Neural cell (in vitro differentiated cells): ENCODE data around the gene STAP2. TPM values are rescaled to one million over a fixed set of nuclear protein-coding genes. Genes with fewer than 3 reads are reported as not detected.

Source experiments
- H2AFZ ChIP-seq: fragments of 200-600, 300-800 bp; sonication (generic), shearing (Covaris generic); 2 replicates; pipeline ENCODE4 v1.6.0; 2014; ENCODE audit warnings: low read depth, mild to moderate bottlenecking, antibody characterized with exemption, low read length, moderate library complexity
- H3F3A ChIP-seq: fragments of 200-600 bp; shearing (Covaris generic); 2 replicates; pipeline ENCODE4 v1.6.1; 2016; ENCODE audit warnings: mild to moderate bottlenecking, moderate library complexity, mixed read lengths, antibody characterized with exemption, low read length; ENCODE audit not compliant: insufficient read depth, poor library complexity, severe bottlenecking
- H3K27ac ChIP-seq: fragments of 200-600, 300-800 bp; sonication (generic), shearing (Covaris generic); 2 replicates; pipeline ENCODE4 v1.5.1; 2014; ENCODE audit warnings: mild to moderate bottlenecking, low read length, moderate library complexity
- H3K27me3 ChIP-seq: fragments of 300-800, 200-600 bp; sonication (generic), shearing (Covaris generic); 2 replicates; pipeline ENCODE4 v1.6.0; 2014; ENCODE audit warnings: mild to moderate bottlenecking, low read depth, low read length, moderate library complexity; ENCODE audit not compliant: insufficient read depth
- H3K36me3 ChIP-seq: fragments of 300-800, 200-600 bp; sonication (generic), shearing (Covaris generic); 2 replicates; pipeline ENCODE4 v1.5.1; 2014; ENCODE audit warnings: mild to moderate bottlenecking, antibody characterized with exemption, low read length, moderate library complexity; ENCODE audit not compliant: insufficient read depth
- H3K4me2 ChIP-seq: fragments of 300-800, 200-600 bp; sonication (generic), shearing (Covaris generic); 2 replicates; pipeline ENCODE4 v1.6.0; 2014; ENCODE audit warnings: mild to moderate bottlenecking, low read length
- H3K4me3 ChIP-seq: fragments of 300-800, 200-600 bp; sonication (generic), shearing (Covaris generic); 2 replicates; pipeline ENCODE4 v1.5.1; 2014; ENCODE audit warnings: mild to moderate bottlenecking, low read length, moderate library complexity
- H3K79me2 ChIP-seq: fragments of 200-600 bp; shearing (Covaris generic); replicated peaks from 2 replicates; pipeline ENCODE4 v1.6.0; 2014; ENCODE audit warnings: mild to moderate bottlenecking, low read length, moderate library complexity; ENCODE audit not compliant: insufficient read depth
- H3K9ac ChIP-seq: fragments of 300-800, 200-600 bp; sonication (generic), shearing (Covaris generic); 2 replicates; pipeline ENCODE4 v1.6.1; 2016; ENCODE audit warnings: mild to moderate bottlenecking, low read length, mixed read lengths
- H3K9me2 ChIP-seq: fragments of 200-600 bp; shearing (Covaris generic); 2 replicates; pipeline ENCODE4 v1.6.1; 2016; ENCODE audit warnings: mild to moderate bottlenecking, low read length, mixed read lengths; ENCODE audit not compliant: insufficient read depth
- H3K9me3 ChIP-seq: fragments of 200-600, 300-800 bp; sonication (generic), shearing (Covaris generic); 2 replicates; pipeline ENCODE4 v1.6.1; 2016; ENCODE audit warnings: mild to moderate bottlenecking, mixed run types, low read length, moderate library complexity, mixed read lengths
- H4K20me1 ChIP-seq: fragments of 200-600 bp; shearing (Covaris generic); 2 replicates; pipeline ENCODE4 v1.6.1; 2016; ENCODE audit warnings: mild to moderate bottlenecking, mixed run types; ENCODE audit not compliant: insufficient read depth
- EP300 ChIP-seq: fragments of 450-650 bp; conservative IDR thresholded peaks from 2 replicates; pipeline ENCODE4 v1.6.1; 2014; ENCODE audit warnings: antibody characterized with exemption, mild to moderate bottlenecking, moderate library complexity; ENCODE audit not compliant: poor library complexity, severe bottlenecking
- EZH2 ChIP-seq: fragments of 200-600, 300-800 bp; shearing (Covaris generic), sonication (generic); IDR thresholded peaks from 2 replicates; pipeline ENCODE4 v1.6.1; 2014; ENCODE audit warnings: antibody characterized with exemption, low read length, borderline replicate concordance, mild to moderate bottlenecking; ENCODE audit not compliant: insufficient read depth, poor library complexity, severe bottlenecking
- MXI1 ChIP-seq: fragments of 450-650 bp; conservative IDR thresholded peaks from 2 replicates; pipeline ENCODE4 v1.6.1; 2014; ENCODE audit warnings: antibody characterized with exemption, mild to moderate bottlenecking; ENCODE audit not compliant: poor library complexity, severe bottlenecking
- POLR2AphosphoS5 ChIP-seq: IDR thresholded peaks from 2 replicates; pipeline ENCODE4 v1.6.1; 2012
- RAD21 ChIP-seq: fragments of 450-650 bp; conservative IDR thresholded peaks from 2 replicates; pipeline ENCODE4 v1.6.1; 2014; ENCODE audit warnings: antibody characterized with exemption, mild to moderate bottlenecking, moderate library complexity
- SMC3 ChIP-seq: fragments of 450-650 bp; conservative IDR thresholded peaks from 2 replicates; pipeline ENCODE4 v1.6.1; 2014; ENCODE audit warnings: antibody characterized with exemption, mild to moderate bottlenecking, moderate library complexity; ENCODE audit not compliant: poor library complexity
- TAF1 ChIP-seq: IDR thresholded peaks from 2 replicates; pipeline ENCODE4 v1.6.1; 2012; ENCODE audit warnings: low read depth
- polyA plus RNA-seq: library from polyadenylated mRNA; depleted of rRNA; stranded (reverse); fragments of >200 nt; gene quantifications from 2 replicates; pipeline ENCODE4 v1.2.3, GENCODE V29; 2014
- TF ChIP-seq, protein P1 (sequence below): fragments of 450-650 bp; IDR thresholded peaks from 2 replicates; pipeline ENCODE4 v1.5.1; 2014; ENCODE audit warnings: antibody characterized with exemption, mild to moderate bottlenecking, moderate library complexity; ENCODE audit not compliant: poor library complexity, severe bottlenecking
- TF ChIP-seq, protein P2 (sequence below): IDR thresholded peaks from 2 replicates; pipeline ENCODE4 v1.6.1; 2012; ENCODE audit warnings: borderline replicate concordance

The STAP2 gene
- polyA plus RNA-seq, 1 donor from 2014 or later = 0.16 TPM

DNA sequence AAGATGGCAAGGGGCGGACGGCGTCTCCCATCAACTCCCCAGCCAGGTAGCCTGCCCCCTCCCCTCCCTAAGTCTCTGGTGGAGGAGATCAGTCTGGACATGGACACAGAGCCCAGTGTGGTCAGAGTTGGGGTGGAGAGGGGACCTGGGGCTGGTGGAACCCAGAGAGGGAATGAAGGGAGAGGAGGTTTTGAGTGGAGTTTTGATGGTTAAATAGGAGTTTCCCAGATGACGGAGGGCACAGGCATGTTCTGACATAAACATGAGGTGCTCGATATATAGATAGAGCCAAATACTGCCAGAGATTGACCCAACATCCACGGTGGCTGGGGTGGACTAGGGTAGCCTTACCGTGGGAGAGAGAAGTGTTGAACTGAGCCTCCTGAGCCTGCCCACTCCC lies 20.2 kb downstream of the STAP2 start:
- Histone ChIP-seq H3K36me3 (peaks cover 10% of the 10 kb centered on the region), H2AFZ (no peak overlapping the region)

DNA sequence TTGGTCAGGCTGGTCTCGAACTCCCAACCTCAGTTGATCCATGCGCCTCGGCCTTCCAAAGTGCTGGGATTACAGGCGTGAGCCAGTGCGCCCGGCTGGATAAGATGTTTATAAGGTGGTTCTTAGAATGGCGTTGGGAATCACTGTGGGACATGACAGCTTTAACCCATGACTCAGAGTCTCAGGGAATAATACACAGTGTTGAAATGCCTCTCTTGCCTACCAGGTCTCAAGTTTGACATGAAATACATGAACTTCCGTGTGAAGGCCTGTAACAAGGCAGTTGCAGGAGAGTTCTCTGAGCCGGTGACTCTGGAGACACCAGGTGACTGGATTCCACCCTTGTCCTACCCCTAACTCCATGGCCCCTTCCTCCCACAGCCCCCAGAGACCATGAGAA lies 21.7 kb downstream of the STAP2 start:
- Histone ChIP-seq H2AFZ (no peak overlapping the region), H4K20me1 (no peaks in the 10 kb centered on the region), H3K4me3 (no peak overlapping the region), H3K9ac (no peak overlapping the region), H3K9me2 (no peaks in the 10 kb centered on the region), H3K79me2 (no peaks in the 10 kb centered on the region), H3K4me2 (no peak overlapping the region), H3F3A (no peaks in the 10 kb centered on the region), H3K27me3 (no peaks in the 10 kb centered on the region), H3K9me3 (no peaks in the 10 kb centered on the region), H3K27ac (no peak overlapping the region), H3K36me3 (peaks cover 10% of the 10 kb centered on the region)
- TF ChIP-seq EP300 = no peak
- TF ChIP-seq SMC3 = no peak
- TF ChIP-seq TAF1 = no peak
- TF ChIP-seq, protein P1, sequence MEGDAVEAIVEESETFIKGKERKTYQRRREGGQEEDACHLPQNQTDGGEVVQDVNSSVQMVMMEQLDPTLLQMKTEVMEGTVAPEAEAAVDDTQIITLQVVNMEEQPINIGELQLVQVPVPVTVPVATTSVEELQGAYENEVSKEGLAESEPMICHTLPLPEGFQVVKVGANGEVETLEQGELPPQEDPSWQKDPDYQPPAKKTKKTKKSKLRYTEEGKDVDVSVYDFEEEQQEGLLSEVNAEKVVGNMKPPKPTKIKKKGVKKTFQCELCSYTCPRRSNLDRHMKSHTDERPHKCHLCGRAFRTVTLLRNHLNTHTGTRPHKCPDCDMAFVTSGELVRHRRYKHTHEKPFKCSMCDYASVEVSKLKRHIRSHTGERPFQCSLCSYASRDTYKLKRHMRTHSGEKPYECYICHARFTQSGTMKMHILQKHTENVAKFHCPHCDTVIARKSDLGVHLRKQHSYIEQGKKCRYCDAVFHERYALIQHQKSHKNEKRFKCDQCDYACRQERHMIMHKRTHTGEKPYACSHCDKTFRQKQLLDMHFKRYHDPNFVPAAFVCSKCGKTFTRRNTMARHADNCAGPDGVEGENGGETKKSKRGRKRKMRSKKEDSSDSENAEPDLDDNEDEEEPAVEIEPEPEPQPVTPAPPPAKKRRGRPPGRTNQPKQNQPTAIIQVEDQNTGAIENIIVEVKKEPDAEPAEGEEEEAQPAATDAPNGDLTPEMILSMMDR = no peak
- TF ChIP-seq POLR2AphosphoS5 = no peak
- TF ChIP-seq RAD21 = no peak
- no peak for TF ChIP-seq EZH2
- TF ChIP-seq MXI1 = no peak
- TF ChIP-seq, protein P2, sequence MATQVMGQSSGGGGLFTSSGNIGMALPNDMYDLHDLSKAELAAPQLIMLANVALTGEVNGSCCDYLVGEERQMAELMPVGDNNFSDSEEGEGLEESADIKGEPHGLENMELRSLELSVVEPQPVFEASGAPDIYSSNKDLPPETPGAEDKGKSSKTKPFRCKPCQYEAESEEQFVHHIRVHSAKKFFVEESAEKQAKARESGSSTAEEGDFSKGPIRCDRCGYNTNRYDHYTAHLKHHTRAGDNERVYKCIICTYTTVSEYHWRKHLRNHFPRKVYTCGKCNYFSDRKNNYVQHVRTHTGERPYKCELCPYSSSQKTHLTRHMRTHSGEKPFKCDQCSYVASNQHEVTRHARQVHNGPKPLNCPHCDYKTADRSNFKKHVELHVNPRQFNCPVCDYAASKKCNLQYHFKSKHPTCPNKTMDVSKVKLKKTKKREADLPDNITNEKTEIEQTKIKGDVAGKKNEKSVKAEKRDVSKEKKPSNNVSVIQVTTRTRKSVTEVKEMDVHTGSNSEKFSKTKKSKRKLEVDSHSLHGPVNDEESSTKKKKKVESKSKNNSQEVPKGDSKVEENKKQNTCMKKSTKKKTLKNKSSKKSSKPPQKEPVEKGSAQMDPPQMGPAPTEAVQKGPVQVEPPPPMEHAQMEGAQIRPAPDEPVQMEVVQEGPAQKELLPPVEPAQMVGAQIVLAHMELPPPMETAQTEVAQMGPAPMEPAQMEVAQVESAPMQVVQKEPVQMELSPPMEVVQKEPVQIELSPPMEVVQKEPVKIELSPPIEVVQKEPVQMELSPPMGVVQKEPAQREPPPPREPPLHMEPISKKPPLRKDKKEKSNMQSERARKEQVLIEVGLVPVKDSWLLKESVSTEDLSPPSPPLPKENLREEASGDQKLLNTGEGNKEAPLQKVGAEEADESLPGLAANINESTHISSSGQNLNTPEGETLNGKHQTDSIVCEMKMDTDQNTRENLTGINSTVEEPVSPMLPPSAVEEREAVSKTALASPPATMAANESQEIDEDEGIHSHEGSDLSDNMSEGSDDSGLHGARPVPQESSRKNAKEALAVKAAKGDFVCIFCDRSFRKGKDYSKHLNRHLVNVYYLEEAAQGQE = no peak

More for the DNA sequence above, 20.2 kb downstream of the STAP2 start:
- H3F3A ChIP-seq = no peaks in the 10 kb centered on the region
- H3K9me3 ChIP-seq = no peaks in the 10 kb centered on the region
- H3K4me2 ChIP-seq = no peak overlapping the region
- no peak overlapping the region for H3K9ac ChIP-seq
- H3K4me3 ChIP-seq = no peak overlapping the region
- no peaks in the 10 kb centered on the region for H3K9me2 ChIP-seq
- no peaks in the 10 kb centered on the region for H3K27me3 ChIP-seq
- no peaks in the 10 kb centered on the region for H3K79me2 ChIP-seq
- no peak overlapping the region for H3K27ac ChIP-seq
- TF ChIP-seq POLR2AphosphoS5 (no peak), EP300 (no peak), SMC3 (no peak), TAF1 (no peak), RAD21 (no peak), MXI1 (no peak), EZH2 (no peak)
- TF ChIP-seq, protein P2 = no peak
- TF ChIP-seq, protein P1 = no peak
- no peaks in the 10 kb centered on the region for H4K20me1 ChIP-seq
